D721Med (cell line): Measurements from ENCODE around the gene NANOS2.

Experiments
- DNase-seq: peaks from one replicate; pipeline ENCODE4 v3.0.0; 2011; ENCODE audit warnings: low spot score; ENCODE audit not compliant: insufficient read length
- FAIRE-seq: peaks from 2 replicates; lab custom pipeline; 2011; peaks lifted over from hg19 to GRCh38; lab: Jason Lieb, UNC
- CTCF ChIP-seq: IDR thresholded peaks from 2 replicates; pipeline ENCODE4 v1.5.1; 2012; ENCODE audit warnings: mild to moderate bottlenecking, control low read depth; ENCODE audit not compliant: insufficient read depth; ENCODE audit errors: missing control alignments

Gene NANOS2

GRCh38 chr19:45955905-45956608 is 41.5 kb upstream of the NANOS2 start:
- no peak for DNase-seq
- TF ChIP-seq CTCF = no peak
- FAIRE-seq = no peak

- DNase-seq (no peak), FAIRE-seq (no peak)
- TF ChIP-seq CTCF = no peak
These were observed 39.6 kb upstream of the NANOS2 start for GRCh38 chr19:45954156-45954555.

DNA sequence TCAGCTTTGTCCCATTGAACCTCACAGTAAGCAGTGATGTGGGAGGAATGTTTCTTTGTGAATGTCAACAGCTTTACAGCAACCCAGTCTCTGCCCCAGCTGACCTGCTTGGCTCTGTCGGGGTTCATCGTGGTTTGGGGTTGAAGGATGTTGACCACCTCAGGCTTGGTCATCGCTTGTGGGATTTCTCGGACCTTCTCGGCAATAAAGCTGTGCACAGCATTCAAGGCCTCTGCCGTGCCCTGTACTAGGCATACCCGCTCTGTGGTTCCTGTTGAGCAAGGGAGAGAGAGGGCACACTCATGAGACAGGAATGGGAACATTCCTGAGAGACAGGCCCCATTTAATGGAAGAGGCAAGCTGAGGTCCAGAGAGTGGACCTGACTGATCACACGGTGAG is 39.1 kb upstream of the NANOS2 start:
- DNase-seq (no peak), FAIRE-seq (no peak)
- TF ChIP-seq CTCF = no peak

GRCh38 chr19:45952686-45953505 is 38.3 kb upstream of the NANOS2 start:
- no peak for TF ChIP-seq CTCF
- no peak for DNase-seq
- FAIRE-seq = no peak

- no peak for DNase-seq
- FAIRE-seq = no peak
- no peak for TF ChIP-seq CTCF
These were observed 37.7 kb upstream of the NANOS2 start for GRCh38 chr19:45952341-45952685.

GRCh38 chr19:45947926-45948325 is 33.3 kb upstream of the NANOS2 start:
- FAIRE-seq = no peak
- TF ChIP-seq CTCF = no peak
- DNase-seq = no peak

DNA sequence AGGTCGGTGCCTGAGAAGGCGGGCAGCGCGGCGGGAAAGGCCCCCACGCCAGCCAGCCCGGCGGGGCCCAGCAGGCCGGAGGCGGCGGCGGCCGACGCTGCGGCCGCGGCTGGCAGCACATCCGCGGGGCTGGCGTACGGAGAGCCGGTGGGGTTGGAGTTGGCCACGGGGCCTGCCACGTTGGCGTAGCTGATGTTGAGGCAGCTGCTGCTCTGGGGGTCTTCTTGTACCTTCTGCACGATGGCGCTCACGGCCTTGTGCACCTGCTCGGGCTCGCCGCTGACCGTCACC is 25.9 kb upstream of the NANOS2 start:
- no peak for FAIRE-seq

More for the DNA sequence above, 25.9 kb upstream of the NANOS2 start:
- no peak for TF ChIP-seq CTCF
- DNase-seq = no peak
